GM12878 (cell line): Measurements from ENCODE around the gene LMTK2. TPM values are rescaled to one million over a fixed set of nuclear protein-coding genes. Genes with fewer than 3 reads are reported as not detected.

Experiments used
- ATAC-seq: fragments of 200-7000 bp; cut with Tn5 transposase; 3 replicates; pipeline ENCODE4 v1.9.1; 2020; ENCODE audit warnings: mild to moderate bottlenecking, moderate library complexity
- BruUV-seq: library from RNA; stranded (reverse); fragments of 400-500 nt; replicated peaks from 2 replicates; lab custom pipeline; 2021; lab: Mats Ljungman, UMichigan
- CTCF ChIA-PET: fragments of 300-600 bp; sonication (Branson Sonifier 250); formaldehyde crosslinking; extraction: SDS; loops from one replicate; lab custom pipeline; 2021; ENCODE audit warnings: inconsistent platforms; lab: Yijun Ruan, JAX
- POLR2A ChIA-PET: fragments of 350-600 bp; formaldehyde crosslinking; extraction: SDS; loops from one replicate; lab custom pipeline; 2021; ENCODE audit warnings: inconsistent platforms; lab: Charles Lee
- RAD21 ChIA-PET: fragments of 300-600 bp; sonication (Branson Sonifier 250); formaldehyde crosslinking; loops from one replicate; lab custom pipeline; 2023; ENCODE audit warnings: antibody characterized with exemption; ENCODE audit not compliant: unreplicated experiment; lab: Charles Lee
- SMC1A ChIA-PET: fragments of 300-600 bp; sonication (Branson Sonifier 250); formaldehyde crosslinking; loops from one replicate; lab custom pipeline; 2023; ENCODE audit not compliant: unreplicated experiment, uncharacterized antibody; lab: Charles Lee
- DNase-seq: peaks from one replicate; pipeline ENCODE4 v3.0.0-alpha.2; 2011; ENCODE audit warnings: low read depth, low spot score
- FAIRE-seq: peaks from 3 replicates; lab custom pipeline; 2011; peaks lifted over from hg19 to GRCh38; lab: Jason Lieb, UNC
- H2AFZ ChIP-seq: 2 replicates; pipeline ENCODE4 v1.6.0; 2011; ENCODE audit warnings: low read depth, low read length, control low read depth; ENCODE audit not compliant: control insufficient read depth
- H3K27ac ChIP-seq: 2 replicates; pipeline ENCODE4 v1.5.1; 2011; ENCODE audit warnings: control low read depth; ENCODE audit not compliant: control insufficient read depth, insufficient read depth
- H3K27me3 ChIP-seq, 2 experiments: replicated peaks in 1 of 2; 2 replicates each; pipeline versions ENCODE4 v1.6.0 to v1.6.1; 2011; ENCODE audit warnings: low read length in 1 of 2; ENCODE audit not compliant: control insufficient read depth in 2 of 2, insufficient read depth in 2 of 2
- H3K36me3 ChIP-seq, 2 experiments: 2 replicates each; pipeline ENCODE4 v1.5.1; 2011; ENCODE audit warnings: low read length in 1 of 2; ENCODE audit not compliant: control insufficient read depth in 2 of 2, insufficient read depth in 2 of 2
- H3K4me1 ChIP-seq: 2 replicates; pipeline ENCODE4 v1.6.1; 2011; ENCODE audit warnings: mild to moderate bottlenecking, low read length, moderate library complexity, mixed read lengths; ENCODE audit not compliant: control insufficient read depth, insufficient read depth
- H3K4me2 ChIP-seq: 2 replicates; pipeline ENCODE4 v1.6.0; 2011; ENCODE audit warnings: control low read depth; ENCODE audit not compliant: control insufficient read depth, insufficient read depth
- H3K4me3 ChIP-seq: fragments of 200-600 bp; sonication (generic); 2 replicates; pipeline ENCODE4 v1.5.1; 2016
- H3K79me2 ChIP-seq: 2 replicates; pipeline ENCODE4 v1.6.0; 2011; ENCODE audit warnings: low read length; ENCODE audit not compliant: control insufficient read depth, insufficient read depth
- H3K9ac ChIP-seq: 2 replicates; pipeline ENCODE4 v1.8.0; 2011; ENCODE audit warnings: low read length, control low read depth, mixed read lengths; ENCODE audit not compliant: control insufficient read depth, insufficient read depth
- H3K9me3 ChIP-seq: replicated peaks from 3 replicates; pipeline ENCODE4 v1.5.1; 2011; ENCODE audit warnings: mild to moderate bottlenecking, low read length; ENCODE audit not compliant: control insufficient read depth, insufficient read depth
- H4K20me1 ChIP-seq: 2 replicates; pipeline ENCODE4 v1.6.0; 2011; ENCODE audit not compliant: control insufficient read depth, insufficient read depth
- ATF2 ChIP-seq: IDR thresholded peaks from 2 replicates; pipeline ENCODE4 v1.6.1; 2012; ENCODE audit warnings: low read length, inconsistent platforms
- CHD2 ChIP-seq: IDR thresholded peaks from 2 replicates; pipeline ENCODE4 v1.6.1; 2011; ENCODE audit warnings: low read depth, low read length, improper control_type of control experiment, borderline replicate concordance
- ETV6 ChIP-seq, 2 experiments: fragments of 450-650 bp in 1 of 2; IDR thresholded peaks in 1 of 2; conservative IDR thresholded peaks in 1 of 2; 2 replicates each; pipeline ENCODE4 v1.6.1; 2014; ENCODE audit warnings: antibody characterized with exemption in 1 of 2, borderline replicate concordance in 1 of 2, low read depth in 1 of 2, mild to moderate bottlenecking in 1 of 2, moderate library complexity in 1 of 2
- IRF4 ChIP-seq: IDR thresholded peaks from 2 replicates; pipeline ENCODE4 v1.6.1; 2011; ENCODE audit warnings: low read depth, low read length
- KLF5 ChIP-seq: fragments of 450-650 bp; IDR thresholded peaks from 2 replicates; pipeline ENCODE4 v1.6.1; 2014; ENCODE audit warnings: mild to moderate bottlenecking; ENCODE audit not compliant: partially characterized antibody
- SMAD1 ChIP-seq: fragments of 450-650 bp; IDR thresholded peaks from 2 replicates; pipeline ENCODE4 v1.6.1; 2018; ENCODE audit warnings: mild to moderate bottlenecking, low read depth; ENCODE audit not compliant: partially characterized antibody
- SREBF1 ChIP-seq: IDR thresholded peaks from 2 replicates; pipeline ENCODE4 v1.6.1; 2012; ENCODE audit warnings: mild to moderate bottlenecking, low read length
- ZBTB4 ChIP-seq: fragments of 450-650 bp; formaldehyde crosslinking; IDR thresholded peaks from 2 replicates; pipeline ENCODE4 v1.4.0; 2022; ENCODE audit warnings: mild to moderate bottlenecking, moderate library complexity
- WGBS: methylation state at CpG from one replicate; pipeline ENCODE4 v1.1.6; 2016; ENCODE audit warnings: low lambda C conversion rate; ENCODE audit not compliant: insufficient replicate concordance, insufficient coverage; ENCODE audit errors: missing lambda C conversion rate; 5-methylcytosine and 5-hydroxymethylcytosine counted together
- in situ Hi-C: fragments of 300-500 bp; cut with MboI; formaldehyde crosslinking; loops from 9 replicates; pipeline ENCODE4 v1.14.3; 2018; ENCODE audit warnings: mixed read lengths
- intact Hi-C: fragments of 100-400 bp; cut with micrococcal nuclease; formaldehyde crosslinking; loops from one replicate; pipeline ENCODE4 v1.14.2; 2022; ENCODE audit not compliant: unreplicated experiment
- polyA plus RNA-seq, 11 experiments: library from polyadenylated mRNA; depleted of rRNA in 4 of 11; unstranded in 6 of 11; stranded (reverse) in 5 of 11; fragments of >200 nt; fragmentation: Nextera tagmentation in 4 of 11; fragmentation: Illumina TruSeq in 1 of 11; extraction: Ambion mirVana in 4 of 11; extraction: Trizol in 1 of 11; gene quantifications; 1 replicate in 1 of 11; 2 replicates in 10 of 11; pipeline versions ENCODE4 v1.2.1 to v1.2.3, GENCODE V29; 2011 to 2016; ENCODE audit warnings: inconsistent platforms in 2 of 11, missing spikeins in 2 of 11, low read depth in 1 of 11
- total RNA-seq, 4 experiments: library from RNA; depleted of rRNA in 3 of 4; stranded (reverse); fragments of >200 nt in 3 of 4; fragmentation: Illumina TruSeq in 1 of 4; extraction: Trizol in 1 of 4; gene quantifications; 2 replicates each; pipeline versions ENCODE4 v1.2.1 to v1.2.3, GENCODE V29; 2013 to 2021

Gene LMTK2
- total and polyA plus RNA-seq, 10 of the 15 experiments (the other 5 are each of a cell fraction or from before 2014, with no cell fraction given): 0.68 to 8.7 (median 4.6) TPM

GRCh38 chr7:98156700-98157099 is 50.0 kb downstream of the LMTK2 start:
- ATAC-seq: no peak
- peaks cover 2 to 5% of the 10 kb centered on the region in 2 experiments; a peak in 2 of 4 replicates for H3K36me3 ChIP-seq

More at GRCh38 chr7:98156700-98157099, 50.0 kb downstream of the LMTK2 start:
- in situ Hi-C loops (no loop called here), intact Hi-C loops (no loop called here)
- Histone ChIP-seq H3K4me2 (no peak overlapping the region), H3K4me1 (no peaks in the 10 kb centered on the region), H3K79me2 (no peaks in the 10 kb centered on the region), H3K27me3 (no peaks in the 10 kb centered on the region), H4K20me1 (no peaks in the 10 kb centered on the region), H3K4me3 (no peak overlapping the region), H3K9ac (no peak overlapping the region), H3K9me3 (no peaks in the 10 kb centered on the region), H3K27ac (no peak overlapping the region), H2AFZ (no peak overlapping the region)
- ChIA-PET RAD21 (no interaction called here), CTCF (interaction anchor here (1.1 to 2.2 kb wide), 4 partner anchors 12 to 135 kb away, joined by 4 to 5 read pairs (median 4); no protein-coding TSS in a partner anchor), SMC1A (interaction anchor here (2.0 kb wide), 1 partner anchor 10 kb away, joined by 4 read pairs; no protein-coding TSS in a partner anchor), POLR2A (interaction anchor here (1.0 kb wide), 1 partner anchor 46 kb away, joined by 3 read pairs; no protein-coding TSS in a partner anchor)
- no TSS peak for BruUV-seq
- FAIRE-seq (no peak), DNase-seq (no peak)
- TF ChIP-seq SMAD1 (no peak), ZBTB4 (no peak), CHD2 (no peak), ETV6 (conservative IDR thresholded peaks at IDR 0.05 in 1 of 2, IDR thresholded peaks at IDR 0.05 in 1 of 2; ENCODE audit: borderline replicate concordance in 1 of 2, low read depth in 1 of 2) (no peak), KLF5 (no peak), ATF2 (no peak), IRF4 (no peak), SREBF1 (no peak)
- WGBS: 98% methylated on average over 5 of the region's 5 CpGs
